ENCODE data around the gene IQCF5.

GRCh38 chr3:51869304-51869703 is 6.1 kb downstream of the IQCF5 start:
- no peak for TF ChIP-seq CTCF (IDR thresholded peaks at IDR 0.05)
- TF ChIP-seq POLR2A (IDR thresholded peaks at IDR 0.05): no peak
- no peak for TF ChIP-seq EP300 (IDR thresholded peaks at IDR 0.05)
